Endodermal cell (in vitro differentiated cells): ENCODE results near the gene ADH5. TPM values are rescaled to one million over a fixed set of nuclear protein-coding genes. Genes with fewer than 3 reads are reported as not detected.
"Not testable (repeated sequence)": the region's sequence is repeated elsewhere in the genome, so short reads cannot be mapped to it uniquely, and the experiment has no call there.

Source experiments
- DNase-seq: peaks from one replicate; pipeline ENCODE4 v3.0.0-alpha.2; 2017
- H3K27ac ChIP-seq: 2 replicates; pipeline ENCODE4 v1.5.1; 2013; ENCODE audit warnings: mild to moderate bottlenecking, low read depth, low read length, moderate library complexity
- H3K27me3 ChIP-seq: 2 replicates; pipeline ENCODE4 v1.6.1; 2013; ENCODE audit warnings: mild to moderate bottlenecking, low read length, moderate library complexity; ENCODE audit not compliant: insufficient read depth, control insufficient read depth, poor library complexity, severe bottlenecking
- H3K36me3 ChIP-seq: 2 replicates; pipeline ENCODE4 v1.7.0; 2013; ENCODE audit warnings: mild to moderate bottlenecking, low read length, moderate library complexity; ENCODE audit not compliant: control insufficient read depth, insufficient read depth
- H3K4me1 ChIP-seq: one replicate; pipeline ENCODE4 v1.7.0; 2013; ENCODE audit warnings: low read length; ENCODE audit not compliant: control insufficient read depth, insufficient read depth
- H3K4me3 ChIP-seq: 2 replicates; pipeline ENCODE4 v1.5.1; 2013; ENCODE audit warnings: mild to moderate bottlenecking, low read length, moderate library complexity
- H3K9ac ChIP-seq: 2 replicates; pipeline ENCODE4 v1.6.1; 2013; ENCODE audit warnings: mild to moderate bottlenecking, low read length, moderate library complexity; ENCODE audit not compliant: poor library complexity, severe bottlenecking; ENCODE audit errors: extremely low read depth
- H3K9me3 ChIP-seq: 2 replicates; pipeline ENCODE4 v1.6.1; 2013; ENCODE audit warnings: mild to moderate bottlenecking, low read length, moderate library complexity; ENCODE audit not compliant: control insufficient read depth
- H3K27ac Mint-ChIP-seq: 2 replicates; pipeline ENCODE4 v1.8.0; 2020; ENCODE audit warnings: mixed read lengths
- H3K27me3 Mint-ChIP-seq: 2 replicates; pipeline ENCODE4 v1.8.0; 2021; ENCODE audit warnings: mild to moderate bottlenecking, mixed read lengths; ENCODE audit not compliant: insufficient read depth
- H3K36me3 Mint-ChIP-seq: 2 replicates; pipeline ENCODE4 v1.8.0; 2020; ENCODE audit warnings: low read depth, mixed read lengths
- H3K4me1 Mint-ChIP-seq: 2 replicates; pipeline ENCODE4 v1.8.0; 2020; ENCODE audit warnings: mixed read lengths
- H3K4me3 Mint-ChIP-seq: 2 replicates; pipeline ENCODE4 v1.8.0; 2020; ENCODE audit warnings: mild to moderate bottlenecking, moderate library complexity, mixed read lengths
- H3K9me3 Mint-ChIP-seq: 2 replicates; pipeline ENCODE4 v1.8.0; 2020; ENCODE audit warnings: mild to moderate bottlenecking, mixed read lengths
- WGBS, 2 experiments: methylation state at CpG; one replicate each; pipeline versions ENCODE4 v1.1.5 to v1.1.7; 2013; ENCODE audit warnings: missing lambda C conversion rate in 2 of 2, mixed read lengths in 1 of 2; ENCODE audit not compliant: insufficient coverage in 1 of 2, insufficient read length in 1 of 2; 5-methylcytosine and 5-hydroxymethylcytosine counted together
- total RNA-seq, 2 donors: library from RNA; stranded (reverse); fragmentation: NEBNext Ultra II Directional in 1 of 2; extraction: Animal tissue kit (Norgen Biotek cat#: 25700) in 1 of 2; gene quantifications; 2 replicates in 1 of 2; 3 replicates in 1 of 2; pipeline ENCODE4 v1.2.1, GENCODE V29; 2021
- TF ChIP-seq, protein P1 (sequence below): fragments of 200-600 bp; sonication (generic); conservative IDR thresholded peaks from 2 replicates; pipeline ENCODE4 v1.5.0; 2021; ENCODE audit warnings: antibody characterized with exemption, mild to moderate bottlenecking

Gene ADH5
- total RNA-seq, 2 donors from 2014 or later = 272 to 317 TPM

DNA sequence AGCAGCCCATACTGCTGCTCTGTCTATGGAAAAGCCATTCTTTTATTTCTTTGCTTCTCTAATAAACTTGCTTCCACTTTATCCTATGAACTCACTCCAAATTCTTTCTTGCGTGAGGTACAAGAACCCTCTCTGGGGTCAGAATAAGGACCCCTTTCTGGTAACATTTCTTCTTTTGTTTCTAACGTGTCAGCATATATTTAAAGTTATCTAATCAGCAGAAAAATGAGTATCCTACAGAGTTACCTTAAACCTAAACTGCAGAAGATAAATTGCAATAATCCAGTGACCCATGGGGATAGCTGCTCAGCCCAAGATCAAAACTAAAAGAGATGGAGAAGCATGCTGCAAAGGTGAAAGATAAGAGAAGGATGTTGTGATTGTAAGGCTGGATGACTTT is 4.0 kb downstream of the ADH5 start:
- H3K9me3 Mint-ChIP-seq = no peaks in the 10 kb centered on the region
- 75 to 87% methylated on average over 2 of the region's 2 CpGs for WGBS, 2 experiments
- Histone ChIP-seq H3K9me3 (no peaks in the 10 kb centered on the region), H3K36me3 (peaks cover 50% of the 10 kb centered on the region), H3K27ac (no peak overlapping the region), H3K27me3 (no peaks in the 10 kb centered on the region), H3K4me1 (peaks cover 5% of the 10 kb centered on the region), H3K4me3 (no peak overlapping the region), H3K9ac (no peak overlapping the region)
- no peak overlapping the region for H3K4me3 Mint-ChIP-seq
- H3K36me3 Mint-ChIP-seq = peaks cover 60% of the 10 kb centered on the region
- no peak overlapping the region for H3K27ac Mint-ChIP-seq
- DNase-seq = no peak
- TF ChIP-seq, protein P1, sequence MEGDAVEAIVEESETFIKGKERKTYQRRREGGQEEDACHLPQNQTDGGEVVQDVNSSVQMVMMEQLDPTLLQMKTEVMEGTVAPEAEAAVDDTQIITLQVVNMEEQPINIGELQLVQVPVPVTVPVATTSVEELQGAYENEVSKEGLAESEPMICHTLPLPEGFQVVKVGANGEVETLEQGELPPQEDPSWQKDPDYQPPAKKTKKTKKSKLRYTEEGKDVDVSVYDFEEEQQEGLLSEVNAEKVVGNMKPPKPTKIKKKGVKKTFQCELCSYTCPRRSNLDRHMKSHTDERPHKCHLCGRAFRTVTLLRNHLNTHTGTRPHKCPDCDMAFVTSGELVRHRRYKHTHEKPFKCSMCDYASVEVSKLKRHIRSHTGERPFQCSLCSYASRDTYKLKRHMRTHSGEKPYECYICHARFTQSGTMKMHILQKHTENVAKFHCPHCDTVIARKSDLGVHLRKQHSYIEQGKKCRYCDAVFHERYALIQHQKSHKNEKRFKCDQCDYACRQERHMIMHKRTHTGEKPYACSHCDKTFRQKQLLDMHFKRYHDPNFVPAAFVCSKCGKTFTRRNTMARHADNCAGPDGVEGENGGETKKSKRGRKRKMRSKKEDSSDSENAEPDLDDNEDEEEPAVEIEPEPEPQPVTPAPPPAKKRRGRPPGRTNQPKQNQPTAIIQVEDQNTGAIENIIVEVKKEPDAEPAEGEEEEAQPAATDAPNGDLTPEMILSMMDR = no peak
- peaks cover 17% of the 10 kb centered on the region for H3K4me1 Mint-ChIP-seq
- H3K27me3 Mint-ChIP-seq = no peaks in the 10 kb centered on the region

DNA sequence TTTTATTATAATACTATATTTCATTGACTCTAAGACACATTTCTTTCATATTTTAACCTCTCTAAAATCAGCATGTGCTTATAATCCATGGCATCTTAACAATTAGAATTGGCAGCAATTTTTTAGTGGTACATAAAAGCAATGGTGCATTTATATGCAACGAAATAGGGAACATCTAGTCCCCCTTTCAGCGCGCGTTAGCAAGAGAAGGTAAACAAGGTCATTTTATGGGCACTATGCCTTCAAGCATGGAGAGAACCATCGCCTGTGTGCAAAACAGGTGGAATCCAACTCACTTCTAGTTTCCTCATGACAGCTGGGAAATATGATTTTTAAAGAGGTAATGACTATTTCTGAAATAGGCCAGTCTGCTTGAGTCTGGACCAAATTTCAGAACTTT is 6.4 kb downstream of the ADH5 start:
- Histone ChIP-seq H3K4me3 (no peak overlapping the region), H3K9ac (no peak overlapping the region), H3K36me3 (peaks cover 73% of the 10 kb centered on the region), H3K4me1 (peaks cover 5% of the 10 kb centered on the region), H3K27me3 (no peaks in the 10 kb centered on the region), H3K9me3 (no peaks in the 10 kb centered on the region), H3K27ac (no peak overlapping the region)
- peaks cover 81% of the 10 kb centered on the region for H3K36me3 Mint-ChIP-seq
- 96 to 97% methylated on average over 4 to 5 of the region's 5 CpGs for WGBS, 2 experiments
- H3K4me1 Mint-ChIP-seq = peaks cover 16% of the 10 kb centered on the region
- H3K9me3 Mint-ChIP-seq = no peaks in the 10 kb centered on the region
- H3K27me3 Mint-ChIP-seq = no peaks in the 10 kb centered on the region
- H3K27ac Mint-ChIP-seq = peak overlapping the region; percentile 75
- DNase-seq = no peak
- H3K4me3 Mint-ChIP-seq = no peak overlapping the region
- TF ChIP-seq, protein P1 = no peak

DNA sequence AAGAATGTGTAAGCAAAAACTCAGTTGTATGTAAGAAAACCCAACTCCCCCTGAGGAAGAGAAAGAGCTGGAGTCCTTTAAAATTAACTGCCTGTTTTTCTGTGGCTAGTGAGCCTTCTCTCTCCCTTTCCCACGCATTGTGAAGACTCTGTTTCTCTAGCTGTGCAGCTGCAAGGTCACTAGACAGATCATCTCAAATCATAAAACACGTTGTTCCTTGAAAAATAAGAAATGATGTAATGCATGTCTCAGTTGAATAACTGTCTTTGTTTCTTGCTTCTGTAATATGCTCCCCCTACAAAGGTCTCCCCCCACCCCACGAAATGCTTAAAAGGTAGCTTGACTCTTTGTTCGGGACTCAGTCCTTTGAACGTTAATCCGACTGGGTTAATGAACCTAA is 7.7 kb downstream of the ADH5 start:
- not testable (repeated sequence) for H3K27ac Mint-ChIP-seq, H3K4me3 Mint-ChIP-seq
- 81% methylated on average over 6 of the region's 6 CpGs; no CpG with 5 or more reads in 1 of the 2 experiments for WGBS, 2 experiments

More for the DNA sequence above, 7.7 kb downstream of the ADH5 start:
- H3K4me1 Mint-ChIP-seq = peaks cover 12% of the 10 kb centered on the region
- H3K27ac ChIP-seq, H3K9ac ChIP-seq, H3K4me1 ChIP-seq, H3K27me3 ChIP-seq, H3K9me3 Mint-ChIP-seq, H3K27me3 Mint-ChIP-seq, H3K4me3 ChIP-seq, H3K9me3 ChIP-seq, DNase-seq: not testable (repeated sequence)
- peaks cover 88% of the 10 kb centered on the region for H3K36me3 Mint-ChIP-seq
- H3K36me3 ChIP-seq = peaks cover 86% of the 10 kb centered on the region
